HG03521 (cell line): ENCODE data around the gene TIGD3.
A peak's percentile ranks its signal among the peaks of the same experiment; 100 is the strongest.

Experiments
- ATAC-seq: cut with Tn5 transposase; IDR thresholded peaks from one replicate; pipeline ENCODE4 v1.9.1; 2021; ENCODE audit warnings: mild to moderate bottlenecking, moderate library complexity; ENCODE audit not compliant: unreplicated experiment

Gene TIGD3

DNA sequence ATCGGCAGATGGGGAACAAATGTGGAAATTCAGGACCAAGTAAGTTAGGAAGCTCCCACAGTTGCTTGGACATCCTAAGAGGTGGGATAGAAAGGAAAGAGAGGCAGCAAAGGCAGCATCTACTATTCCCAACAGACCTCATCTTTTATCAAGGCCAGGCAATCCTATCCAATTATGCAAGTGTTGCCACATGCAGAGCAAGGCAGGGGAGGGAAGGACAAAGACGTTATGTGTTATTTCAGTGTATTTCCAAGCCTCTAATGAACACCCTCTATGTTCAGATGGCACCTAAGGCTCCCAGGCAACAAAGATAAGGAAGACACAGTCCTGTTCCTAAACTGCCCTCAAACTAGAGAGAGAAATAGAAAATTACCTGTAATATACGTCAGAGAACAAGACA, 9.2 kb downstream of the TIGD3 start:
- no peak for ATAC-seq

DNA sequence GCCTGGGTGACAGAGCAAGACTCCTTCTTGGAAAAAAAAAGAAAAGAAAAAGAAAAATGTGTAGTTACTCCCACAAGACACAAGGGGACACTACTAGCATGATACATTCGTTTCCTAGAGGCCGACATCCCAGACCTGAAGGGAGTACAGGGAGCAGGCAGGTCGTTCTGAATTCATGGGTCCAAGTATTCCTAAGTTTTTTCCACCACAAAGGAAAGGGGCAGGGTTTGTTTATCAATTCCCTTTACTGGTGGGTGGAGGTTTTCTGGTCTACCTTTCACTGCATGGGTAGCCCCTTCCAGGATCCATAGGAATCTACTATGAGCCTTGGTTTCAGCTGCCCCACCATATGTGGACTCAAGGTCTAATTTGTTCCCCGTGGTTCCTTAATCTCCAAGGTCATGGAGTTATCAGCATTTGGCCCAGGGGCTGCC, 11.8 kb downstream of the TIGD3 start:
- no peak for ATAC-seq

DNA sequence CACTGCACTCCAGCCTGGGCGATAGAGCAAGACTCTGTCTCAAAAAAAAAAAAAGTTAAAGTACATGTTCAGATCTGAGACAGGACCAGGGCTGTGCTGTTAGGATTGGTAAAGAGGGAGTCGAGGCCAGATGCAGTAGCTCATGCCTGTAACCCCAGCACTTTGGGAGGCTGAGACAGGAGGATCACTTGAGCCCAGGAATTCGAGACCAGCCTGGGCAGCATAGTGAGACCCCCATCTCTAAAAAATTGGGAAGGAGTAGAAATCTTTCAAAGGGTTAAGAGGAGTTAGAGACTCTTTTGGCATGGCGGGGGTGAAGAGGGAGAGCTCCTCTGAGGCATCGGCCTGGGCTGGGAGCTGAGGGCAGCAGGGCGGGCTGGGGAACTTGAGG, 16.1 kb downstream of the TIGD3 start:
- no peak for ATAC-seq

DNA sequence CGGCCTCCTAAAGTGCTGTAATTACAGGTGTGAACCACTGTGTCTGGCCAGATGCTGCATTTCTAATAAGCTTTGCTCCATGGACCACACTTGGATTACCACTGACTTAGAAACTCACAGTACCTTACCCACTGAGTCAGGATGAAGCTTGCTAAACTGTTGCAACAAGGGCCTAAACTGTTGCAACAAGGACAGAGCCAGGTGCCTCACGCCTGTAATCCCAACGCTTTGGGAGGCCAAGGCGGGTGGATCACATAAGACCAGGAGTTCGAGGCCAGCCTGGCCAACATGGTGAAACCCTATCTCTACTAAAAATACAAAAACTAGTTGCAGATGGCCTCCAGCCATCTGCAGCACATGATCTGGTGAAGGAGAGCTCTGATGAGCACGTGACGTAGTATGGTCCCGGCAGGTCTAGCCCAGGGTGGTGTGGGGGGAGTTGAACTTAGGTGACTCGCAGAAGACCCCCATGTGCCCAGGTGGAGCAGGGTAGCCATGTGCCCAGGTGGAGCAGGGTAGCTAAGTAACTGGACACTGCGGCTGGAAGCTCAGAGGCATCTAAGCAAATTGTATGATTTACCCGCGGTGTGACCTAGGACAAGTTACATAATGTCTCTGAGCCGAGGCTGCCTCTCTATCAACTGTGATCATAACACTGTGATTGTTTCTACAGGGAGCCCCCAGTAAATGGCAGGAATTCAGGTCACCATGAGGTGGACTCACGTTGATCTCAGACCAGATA, 19.5 kb downstream of the TIGD3 start:
- ATAC-seq = no peak

DNA sequence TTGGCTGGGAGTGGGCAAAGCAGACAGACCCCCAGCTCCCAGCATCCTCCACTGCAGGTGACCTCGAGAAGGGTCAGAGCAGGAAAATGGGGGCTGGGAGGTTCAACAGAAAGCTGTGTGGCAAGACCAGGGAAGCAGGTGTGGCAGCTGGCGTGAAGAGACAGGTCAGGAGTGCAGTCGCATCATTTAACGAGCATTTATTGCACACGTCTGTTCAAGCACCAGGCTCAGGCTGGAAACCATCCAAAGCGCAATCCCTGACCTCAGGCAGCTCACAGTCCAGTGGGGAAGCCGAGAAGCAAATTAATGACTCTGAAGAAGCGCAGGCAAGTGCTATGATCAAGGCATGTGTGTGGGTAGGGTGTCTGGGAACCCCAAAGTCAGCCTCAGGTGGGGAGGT, 20.5 kb downstream of the TIGD3 start:
- no peak for ATAC-seq

DNA sequence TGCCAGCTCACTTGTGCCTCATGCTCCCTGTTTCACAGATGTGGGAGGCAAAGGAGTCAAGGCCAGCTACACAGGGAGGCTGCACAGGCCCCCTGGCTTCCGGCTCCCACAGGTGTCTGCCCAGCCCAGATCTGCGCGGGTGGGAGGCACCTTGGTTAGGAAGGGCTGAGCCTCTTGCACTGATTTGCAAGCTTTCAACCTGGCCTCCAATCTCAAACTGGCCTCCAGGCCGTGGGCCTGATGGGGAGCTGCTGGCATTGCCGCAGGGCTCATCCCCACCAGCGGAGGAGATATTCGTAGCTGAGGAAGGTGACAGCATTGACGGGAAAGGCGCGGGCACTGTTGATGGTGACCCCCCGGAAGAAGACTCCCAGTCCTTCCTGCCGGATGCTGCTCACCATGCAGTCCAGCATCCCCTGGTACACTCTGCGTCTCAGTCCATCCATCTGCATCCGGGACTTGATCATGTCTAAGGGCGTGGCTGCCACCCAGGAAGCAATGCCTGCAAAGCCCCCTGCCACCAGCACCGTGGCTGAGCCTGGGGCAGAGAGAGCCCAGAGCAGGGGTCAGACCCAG, 21.7 kb downstream of the TIGD3 start:
- no peak for ATAC-seq

DNA sequence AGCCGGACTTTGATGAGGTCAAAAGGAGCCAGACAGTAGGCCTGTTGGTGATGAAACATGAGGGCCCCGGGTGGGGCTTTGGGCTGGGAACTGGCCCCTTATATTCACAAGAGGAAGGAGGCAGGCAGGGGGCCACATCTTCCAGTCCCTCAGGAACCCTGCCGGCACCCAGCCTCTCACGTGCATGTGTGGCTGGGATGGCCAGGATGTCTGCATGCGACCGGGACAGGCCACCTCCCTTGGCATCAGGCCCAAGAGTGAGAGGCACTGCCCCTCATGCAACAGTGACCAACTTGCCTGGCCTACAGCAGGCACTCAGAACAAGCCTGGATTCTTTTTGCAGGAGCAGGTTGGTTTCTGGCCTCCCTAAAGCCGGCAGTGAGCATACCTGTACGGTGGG, 22.5 kb downstream of the TIGD3 start:
- ATAC-seq = no peak

DNA sequence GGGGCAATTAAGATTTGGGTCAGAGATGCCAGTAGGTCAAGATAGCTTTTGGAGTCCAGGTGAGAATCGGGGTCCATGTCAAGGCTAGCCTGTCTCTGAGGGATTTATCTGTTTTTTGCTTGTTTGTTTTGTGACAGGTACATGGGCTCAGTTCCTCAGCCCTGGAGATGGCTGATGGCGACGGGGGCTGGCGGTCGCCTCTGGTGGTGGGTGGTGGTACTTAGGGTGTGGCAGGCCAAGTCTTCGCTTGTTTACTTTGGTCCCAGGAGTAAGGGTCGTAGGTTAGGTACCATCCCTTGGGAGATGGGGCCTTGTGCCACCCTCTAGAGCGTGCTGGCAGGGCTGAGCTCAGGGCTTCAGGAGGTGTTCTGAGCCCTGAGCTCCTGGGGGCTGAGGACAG, 23.2 kb downstream of the TIGD3 start:
- no peak for ATAC-seq

- no peak for ATAC-seq
These were observed 23.8 kb downstream of the TIGD3 start for GRCh38 chr11:65378208-65378927.

GRCh38 chr11:65378928-65379638, 24.5 kb downstream of the TIGD3 start:
- ATAC-seq = no peak

DNA sequence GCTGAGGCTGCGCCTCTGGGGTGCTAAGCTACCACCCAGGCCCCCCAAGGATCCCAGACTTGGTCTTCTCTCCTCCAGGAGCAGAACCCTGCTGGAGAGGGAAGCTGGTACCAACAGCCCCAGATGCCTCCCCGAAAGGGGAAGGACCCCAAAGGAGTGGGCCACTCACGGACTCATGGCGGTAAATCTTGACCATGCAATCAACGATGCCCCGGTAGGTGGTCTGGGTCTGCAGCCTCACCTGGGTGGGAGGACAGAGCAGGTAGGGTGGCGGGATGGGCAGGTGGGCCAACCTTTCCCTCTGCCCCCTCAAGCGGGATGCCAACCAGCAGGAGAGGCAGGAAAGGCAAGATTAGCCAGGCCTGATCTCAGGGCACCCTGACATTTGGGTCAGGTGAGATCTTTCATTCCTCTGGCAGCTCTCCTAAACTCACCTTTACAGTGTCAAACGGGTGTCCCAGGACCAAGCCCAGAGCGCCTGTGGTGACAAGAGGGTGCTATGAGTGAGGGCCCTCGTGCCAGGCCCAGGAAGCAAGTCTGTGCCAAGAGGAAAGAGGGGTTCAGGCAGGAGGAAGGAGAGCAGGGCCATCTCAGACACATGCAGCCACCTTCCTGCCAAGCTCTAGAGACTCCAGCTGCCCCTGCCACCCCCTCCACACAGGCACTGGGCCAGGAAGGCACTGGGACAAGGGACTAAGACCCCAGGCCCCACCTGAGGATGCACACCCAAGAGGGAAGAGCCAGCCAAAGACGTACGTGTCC, 25.3 kb downstream of the TIGD3 start:
- no peak for ATAC-seq

- no peak for ATAC-seq
These were observed 26.0 kb downstream of the TIGD3 start for GRCh38 chr11:65380460-65381119.

GRCh38 chr11:65381716-65382032, 27.1 kb downstream of the TIGD3 start:
- ATAC-seq = no peak

GRCh38 chr11:65382033-65382803, 27.7 kb downstream of the TIGD3 start, which contains the start of gene SLC25A45:
Gene SLC25A45, minus strand, starts transcription at chr11:65382646. Its CDS starts 695 bp downstream, at chr11:65381951.
- ATAC-seq = peak; percentile 58

GRCh38 chr11:65382804-65383368, 28.3 kb downstream of the TIGD3 start:
- no peak for ATAC-seq

DNA sequence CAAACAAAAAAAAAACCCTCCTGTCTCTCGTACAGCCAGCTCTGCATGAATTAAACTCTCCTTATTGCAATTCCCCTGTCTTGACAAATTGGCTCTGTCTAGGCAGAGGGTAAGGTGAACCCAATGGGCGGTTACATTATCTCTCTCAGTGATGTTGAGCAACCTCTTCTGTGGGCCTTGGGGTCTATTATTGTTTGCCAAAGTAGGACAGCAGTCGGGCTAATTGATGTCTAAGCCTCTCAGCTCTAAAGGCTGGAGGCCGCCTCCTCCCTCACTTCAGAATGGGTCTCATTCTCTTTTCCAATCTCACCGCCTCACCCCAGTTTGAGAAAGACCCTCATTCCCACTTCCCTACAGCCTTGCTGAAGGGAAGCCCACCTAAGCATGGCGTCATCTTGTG, 29.2 kb downstream of the TIGD3 start:
- ATAC-seq = no peak

- no peak for ATAC-seq
These were observed 29.8 kb downstream of the TIGD3 start for GRCh38 chr11:65384301-65384889.

DNA sequence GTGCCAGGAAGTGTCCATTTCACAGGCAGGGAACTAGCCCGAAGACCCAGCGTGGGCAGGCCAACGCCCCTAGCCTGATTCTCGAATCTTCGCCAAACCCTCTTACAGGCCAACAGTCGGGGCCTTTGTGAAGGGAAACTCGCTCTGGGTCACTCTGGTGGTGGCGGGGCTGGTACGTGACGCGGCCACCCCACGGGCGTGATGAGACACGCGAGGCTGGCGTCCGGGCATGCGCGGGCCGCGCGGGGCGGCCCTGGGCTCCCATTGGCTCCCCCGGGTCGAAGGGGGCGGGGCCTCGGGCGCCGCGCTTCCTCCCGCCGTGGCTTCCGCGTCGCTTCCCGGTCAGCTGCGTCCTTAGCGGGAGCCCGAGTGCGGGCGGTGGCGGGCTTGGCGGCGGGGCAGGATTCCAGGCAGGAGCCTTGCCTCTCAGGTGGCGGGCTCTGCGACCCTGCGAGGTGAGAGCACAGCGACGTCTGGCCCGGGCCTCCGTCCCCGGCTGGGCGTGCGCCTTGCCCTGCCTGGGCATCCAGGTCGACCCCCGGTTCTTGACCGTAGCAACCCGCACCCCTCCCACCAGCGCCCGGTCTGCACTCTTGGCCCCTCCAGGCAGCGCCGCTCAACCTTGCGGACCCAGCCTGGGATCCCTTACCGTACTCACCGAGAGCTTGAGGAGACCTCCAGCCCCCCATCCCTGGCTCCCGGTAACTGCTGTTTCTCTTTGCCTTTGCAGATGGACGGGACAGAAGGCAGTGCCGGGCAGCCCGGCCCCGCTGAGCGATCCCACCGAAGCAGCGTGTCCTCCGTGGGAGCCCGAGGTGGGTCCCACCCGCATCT, 32.0 kb downstream of the TIGD3 start, which contains the start of gene FRMD8:
FRMD8 (plus strand) TSS at position 331 of the 834 bp plus-strand sequence; CDS start at position 731, 400 bp downstream.
- ATAC-seq = peak; percentile 34
